CD4-positive, alpha-beta T cell (primary cell): ENCODE measurements around the gene XYLT1. TPM values are rescaled to one million over a fixed set of nuclear protein-coding genes. Genes with fewer than 3 reads are reported as not detected.
A peak's percentile ranks its signal among the peaks of the same experiment; 100 is the strongest.

Experiments used
- ATAC-seq: fragments of 200-7000 bp; cut with Tn5 transposase; one replicate; pipeline ENCODE4 v1.10.0; 2022; ENCODE audit warnings: mild to moderate bottlenecking; ENCODE audit not compliant: poor library complexity
- CTCF ChIA-PET: fragments of 350-600 bp; sonication (Branson Sonifier 250); formaldehyde crosslinking; loops from one replicate; lab custom pipeline; 2021; ENCODE audit warnings: antibody characterized with exemption, inconsistent platforms; lab: Charles Lee
- POLR2A ChIA-PET: fragments of 350-600 bp; sonication (Branson Sonifier 250); formaldehyde crosslinking; loops from one replicate; lab custom pipeline; 2021; ENCODE audit warnings: antibody characterized with exemption, inconsistent platforms; lab: Charles Lee
- DNase-seq, 14 experiments: peaks; one replicate each; pipeline ENCODE4 v3.0.0-alpha.2; 2013 to 2020; ENCODE audit warnings: mixed read lengths in 2 of 14
- H3K27ac ChIP-seq, 2 donors: one replicate each; pipeline versions ENCODE4 v1.5.1 to v1.7.0; 2013; ENCODE audit warnings: low read length in 2 of 2, low read depth in 1 of 2, mild to moderate bottlenecking in 1 of 2
- H3K27me3 ChIP-seq, 2 experiments: 1 replicate in 1 of 2; 2 replicates in 1 of 2; pipeline versions ENCODE4 v1.6.1 to v1.7.0; 2013; ENCODE audit warnings: low read length in 2 of 2, control low read depth in 1 of 2, mild to moderate bottlenecking in 1 of 2, moderate library complexity in 1 of 2; ENCODE audit not compliant: insufficient read depth in 2 of 2, control insufficient read depth in 1 of 2
- H3K36me3 ChIP-seq: one replicate; pipeline ENCODE4 v1.6.1; 2013; ENCODE audit warnings: low read length, control low read depth; ENCODE audit not compliant: insufficient read depth
- H3K4me1 ChIP-seq: one replicate; pipeline ENCODE4 v1.6.1; 2013; ENCODE audit warnings: low read length, control low read depth; ENCODE audit not compliant: insufficient read depth
- H3K4me3 ChIP-seq: one replicate; pipeline ENCODE4 v1.5.1; 2013; ENCODE audit warnings: mild to moderate bottlenecking, low read length, moderate library complexity
- H3K9me3 ChIP-seq, 2 experiments: 1 replicate in 1 of 2; 2 replicates in 1 of 2; pipeline versions ENCODE4 v1.6.1 to v1.7.0; 2013; ENCODE audit warnings: low read length in 2 of 2, mild to moderate bottlenecking in 2 of 2, control low read depth in 1 of 2, moderate library complexity in 1 of 2; ENCODE audit not compliant: control insufficient read depth in 1 of 2, insufficient read depth in 1 of 2
- H3K27ac Mint-ChIP-seq: one replicate; pipeline ENCODE4 v1.8.0; 2020; ENCODE audit warnings: mixed read lengths
- H3K27me3 Mint-ChIP-seq: one replicate; pipeline ENCODE4 v1.8.0; 2021; ENCODE audit warnings: mixed read lengths
- H3K36me3 Mint-ChIP-seq: one replicate; pipeline ENCODE4 v1.8.0; 2021; ENCODE audit warnings: low read depth, mixed read lengths
- H3K4me1 Mint-ChIP-seq: one replicate; pipeline ENCODE4 v1.8.0; 2021; ENCODE audit warnings: low read depth, mixed read lengths
- H3K4me3 Mint-ChIP-seq: one replicate; pipeline ENCODE4 v1.8.0; 2020; ENCODE audit warnings: mild to moderate bottlenecking, mixed read lengths
- H3K9me3 Mint-ChIP-seq: one replicate; pipeline ENCODE4 v1.8.0; 2020; ENCODE audit warnings: mixed read lengths
- CTCF ChIP-seq: fragments of 200-600 bp; IDR thresholded peaks from one replicate; pipeline ENCODE4 v1.8.0; 2022; ENCODE audit warnings: antibody characterized with exemption, mild to moderate bottlenecking
- intact Hi-C, 2 experiments: fragments of 100-400 bp; cut with DNase I in 1 of 2; cut with micrococcal nuclease in 1 of 2; formaldehyde crosslinking; loops; one replicate each; pipeline versions ENCODE4 v1.15.1 to v1.9.0; 2023 to 2025; cut with DNase I, micrococcal nuclease
- total RNA-seq, 174 experiments: library from RNA in 2 of 174; stranded (reverse) in 2 of 174; gene quantifications; one replicate each; pipeline ENCODE4 v1.2.3 and lab custom pipeline; 2021 to 2026

The XYLT1 gene
- total RNA-seq, 2 experiments from 2014 or later = 26.0 to 27.1 TPM

GRCh38 chr16:17282247-17282646, 188.5 kb downstream of the XYLT1 start:
- no peak for ATAC-seq
- H3K9me3 ChIP-seq = no peaks in the 10 kb centered on the region
- H3K36me3 ChIP-seq = no peaks in the 10 kb centered on the region
- H3K27me3 ChIP-seq = no peaks in the 10 kb centered on the region
- H3K9me3 Mint-ChIP-seq = no peaks in the 10 kb centered on the region
- no peaks in the 10 kb centered on the region for H3K27me3 Mint-ChIP-seq
- ChIA-PET CTCF (no interaction called here), POLR2A (no interaction called here)
- H3K27ac ChIP-seq = no peak overlapping the region
- H3K4me1 ChIP-seq = peaks cover 4% of the 10 kb centered on the region
- H3K4me3 ChIP-seq = no peak overlapping the region
- no peak for DNase-seq
- no peak overlapping the region for H3K4me3 Mint-ChIP-seq
- intact Hi-C loops = no loop called here
- peaks cover 45% of the 10 kb centered on the region for H3K4me1 Mint-ChIP-seq
- no peak for TF ChIP-seq CTCF
- H3K27ac Mint-ChIP-seq = peak overlapping the region; percentile 30
- H3K36me3 Mint-ChIP-seq = no peaks in the 10 kb centered on the region

- no peak overlapping the region for H3K4me3 Mint-ChIP-seq
- intact Hi-C loops = no loop called here
- Histone ChIP-seq H3K27ac (no peak overlapping the region), H3K4me1 (peaks cover 9% of the 10 kb centered on the region), H3K27me3 (no peaks in the 10 kb centered on the region), H3K36me3 (no peaks in the 10 kb centered on the region), H3K4me3 (no peak overlapping the region), H3K9me3 (no peaks in the 10 kb centered on the region)
- no peaks in the 10 kb centered on the region for H3K27me3 Mint-ChIP-seq
- ATAC-seq (no peak), DNase-seq (no peak)
- H3K36me3 Mint-ChIP-seq = no peaks in the 10 kb centered on the region
- no peak for TF ChIP-seq CTCF
- ChIA-PET POLR2A (no interaction called here), CTCF (no interaction called here)
- no peak overlapping the region for H3K27ac Mint-ChIP-seq
- H3K4me1 Mint-ChIP-seq = peaks cover 47% of the 10 kb centered on the region
- H3K9me3 Mint-ChIP-seq = no peaks in the 10 kb centered on the region
Measured at GRCh38 chr16:17281052-17281451, 189.7 kb downstream of the XYLT1 start.

- no peaks in the 10 kb centered on the region for H3K27me3 Mint-ChIP-seq
Measured at GRCh38 chr16:17278988-17279387, 191.8 kb downstream of the XYLT1 start.

More at GRCh38 chr16:17278988-17279387, 191.8 kb downstream of the XYLT1 start:
- Mint-ChIP-seq H3K4me1 (peaks cover 59% of the 10 kb centered on the region), H3K27ac (no peak overlapping the region), H3K36me3 (no peaks in the 10 kb centered on the region), H3K9me3 (no peaks in the 10 kb centered on the region), H3K4me3 (no peak overlapping the region)
- no peaks in the 10 kb centered on the region for H3K36me3 ChIP-seq
- DNase-seq = no peak
- TF ChIP-seq CTCF = no peak
- no peak for ATAC-seq
- H3K4me1 ChIP-seq = peaks cover 24% of the 10 kb centered on the region
- H3K4me3 ChIP-seq = no peak overlapping the region
- H3K27me3 ChIP-seq = no peaks in the 10 kb centered on the region
- H3K9me3 ChIP-seq = no peaks in the 10 kb centered on the region
- ChIA-PET POLR2A (interaction anchor here (0.6 kb wide), 1 partner anchor 417 kb away, joined by 5 read pairs; no protein-coding TSS in a partner anchor), CTCF (interaction anchor here (1.0 kb wide), 1 partner anchor 11 kb away, joined by 4 read pairs; no protein-coding TSS in a partner anchor)
- H3K27ac ChIP-seq = no peak overlapping the region
- intact Hi-C loops = loop anchor here in 1 of 2 experiments (5.0 kb wide), 1 partner anchor 198 kb away; no protein-coding TSS in a partner anchor
